A549 treated with CORT108297 at 1 μM for 4 hours (cell line): ENCODE measurements around the gene ANKRD34B. TPM values are rescaled to one million over a fixed set of nuclear protein-coding genes. Genes with fewer than 3 reads are reported as not detected.

ENCODE experiments used
- total RNA-seq: library from RNA; stranded (reverse); fragments of 200-300 nt; extraction: Qiagen RNA extraction; gene quantifications from 5 replicates; pipeline ENCODE4 v1.2.3, GENCODE V29; 2022

The ANKRD34B gene
- total RNA-seq = 0.04 to 0.18 TPM (median 0.07 TPM) in 5 replicates

GRCh38 chr5:80569961-80570786 lies at the start of gene ANKRD34B:
Gene ANKRD34B, minus strand, starts transcription at chr5:80570280. Its CDS starts 10,261 bp downstream, at chr5:80560019.

Other genes with a start within 250 kb of the ANKRD34B start
- gene ZFYVE16, start 162.2 kb downstream of the ANKRD34B start, total RNA-seq = 11.4 to 16.5 TPM (median 12.9 TPM) in 5 replicates
- gene FAM151B, start 82.2 kb downstream of the ANKRD34B start, total RNA-seq = 1.1 to 1.8 TPM (median 1.4 TPM) in 5 replicates
- gene MSH3, start 84.4 kb upstream of the ANKRD34B start, total RNA-seq = 6.8 to 9.2 TPM (median 7.5 TPM) in 5 replicates
- 45.3 to 70.1 TPM (median 51.8 TPM) in 5 replicates for gene DHFR, start 84.7 kb upstream of the ANKRD34B start, total RNA-seq